GM10847 (cell line): ENCODE measurements around the gene DPP6.

ENCODE experiments used
- POLR2A ChIP-seq: IDR thresholded peaks from 2 replicates; pipeline ENCODE4 v1.6.1; 2011; ENCODE audit not compliant: insufficient read length; ENCODE audit errors: extremely low read depth

DPP6 gene

DNA sequence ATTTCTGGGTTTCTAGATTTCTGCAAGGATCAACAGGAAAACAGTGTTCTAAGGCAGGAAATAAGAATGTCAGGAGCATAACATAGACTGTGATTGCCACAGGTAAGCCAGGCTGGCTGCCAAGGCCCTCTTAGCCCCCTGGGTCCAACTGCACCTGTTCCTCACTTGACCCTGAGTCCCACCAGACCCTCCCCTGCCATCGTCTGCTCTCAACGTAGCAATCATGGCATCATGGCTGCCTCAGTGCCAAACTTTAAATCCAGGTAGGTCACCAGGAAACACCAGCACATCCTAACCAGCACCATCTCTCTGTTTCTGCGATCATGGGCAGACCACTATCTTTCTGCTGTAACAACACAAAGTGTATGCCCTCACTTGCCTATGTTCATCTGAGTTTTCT, 683.6 kb downstream of the DPP6 start:
- no peak for TF ChIP-seq POLR2A

- no peak for TF ChIP-seq POLR2A
These were observed 684.2 kb downstream of the DPP6 start for GRCh38 chr7:154736389-154736788.

DNA sequence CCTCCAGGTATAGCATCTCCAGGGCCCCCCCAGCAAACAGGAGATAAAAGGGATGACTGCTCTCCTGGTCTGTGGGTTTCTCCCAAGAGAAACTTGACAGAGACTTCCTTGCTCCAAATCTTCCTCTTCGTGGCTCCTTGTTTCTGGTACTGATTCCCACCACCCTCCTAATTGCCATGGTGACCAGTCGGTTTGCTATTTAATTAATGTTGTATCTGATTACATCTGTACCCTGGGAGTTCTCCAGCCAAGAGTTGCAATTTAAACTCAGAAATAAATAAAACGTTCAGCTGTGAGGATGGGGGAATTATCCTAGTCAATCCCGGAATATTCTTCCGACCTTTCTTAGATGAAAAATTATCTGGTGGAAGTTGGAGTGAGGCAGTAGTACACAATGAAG, 686.0 kb downstream of the DPP6 start:
- no peak for TF ChIP-seq POLR2A

- TF ChIP-seq POLR2A, result no peak
These were observed 688.9 kb downstream of the DPP6 start for GRCh38 chr7:154741131-154741530.

DNA sequence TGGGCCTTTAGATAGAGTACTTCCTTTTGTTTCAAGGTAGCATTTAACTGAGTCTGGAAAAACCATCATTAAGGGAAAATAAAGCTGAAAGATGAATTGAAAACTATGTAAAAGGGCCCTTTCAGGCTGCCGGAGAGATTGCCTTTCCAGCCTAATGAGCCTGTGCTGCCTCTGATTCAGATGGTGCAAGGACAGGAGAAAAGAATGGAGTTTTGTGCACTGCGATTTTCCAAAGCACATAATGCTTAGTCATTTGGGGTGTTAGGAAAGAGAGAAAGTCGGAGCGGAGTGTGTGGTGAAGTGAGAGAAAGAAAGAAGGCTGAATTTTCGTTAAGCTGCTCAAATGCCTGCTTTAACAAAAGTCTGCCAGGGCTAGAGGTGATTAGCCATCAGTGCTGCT, 691.0 kb downstream of the DPP6 start:
- no peak for TF ChIP-seq POLR2A

- TF ChIP-seq POLR2A, result no peak
These were observed 692.2 kb downstream of the DPP6 start for GRCh38 chr7:154744256-154744860.

DNA sequence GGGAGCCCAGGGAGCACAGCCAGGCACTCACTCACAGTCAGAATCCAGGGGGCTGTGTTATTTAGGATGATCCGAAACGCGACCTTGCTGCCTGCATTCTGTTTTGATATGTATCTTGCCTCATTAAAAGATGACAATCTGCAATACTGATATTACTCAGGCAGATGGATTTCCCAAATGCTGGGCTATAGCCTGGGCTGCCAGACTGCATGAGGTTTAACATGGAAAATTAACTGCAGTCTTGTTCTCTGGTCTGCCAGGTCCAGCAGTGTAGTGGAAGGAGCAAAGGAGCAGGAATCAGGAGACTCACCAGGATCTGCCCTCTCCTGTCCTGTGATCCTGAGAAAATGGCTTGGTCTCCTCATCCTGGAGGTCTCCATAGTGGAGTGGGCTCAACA, 692.7 kb downstream of the DPP6 start:
- TF ChIP-seq POLR2A, result no peak

- no peak for TF ChIP-seq POLR2A
These were observed 694.6 kb downstream of the DPP6 start for GRCh38 chr7:154746571-154747360.

DNA sequence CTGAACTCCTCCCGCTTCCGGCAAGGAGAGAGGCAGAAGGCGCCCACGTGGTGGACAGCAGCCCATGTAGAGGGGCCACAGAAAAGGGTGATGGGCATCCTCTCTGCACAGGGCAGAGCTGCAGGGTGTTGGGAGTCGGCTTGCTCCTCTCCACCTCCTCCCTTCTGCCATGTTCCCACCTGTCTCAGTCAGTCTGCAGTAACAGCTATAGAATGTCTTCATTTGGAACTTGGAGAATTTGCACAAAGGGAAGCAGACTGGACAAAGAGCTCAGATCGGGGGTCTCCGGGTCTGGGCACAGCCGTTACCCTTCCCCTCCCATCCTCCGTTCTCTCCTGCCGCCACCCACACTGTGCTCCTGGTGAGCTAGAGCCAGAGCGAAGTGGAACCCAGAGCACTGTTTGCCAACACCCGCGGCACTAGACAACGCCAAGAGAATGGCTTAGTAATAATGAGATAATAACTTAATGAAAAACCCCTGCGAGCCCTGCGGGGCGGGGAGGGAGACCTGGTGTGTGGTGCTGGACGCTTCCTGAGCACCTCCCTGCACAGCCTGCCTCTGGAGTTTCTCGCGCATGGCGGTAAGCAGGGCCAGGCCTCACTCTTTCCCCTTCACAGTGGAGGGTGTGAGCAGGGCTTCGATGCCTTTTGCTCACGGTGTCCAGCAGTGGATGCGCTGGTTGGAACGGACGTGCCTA, 696.0 kb downstream of the DPP6 start:
- TF ChIP-seq POLR2A, result no peak

DNA sequence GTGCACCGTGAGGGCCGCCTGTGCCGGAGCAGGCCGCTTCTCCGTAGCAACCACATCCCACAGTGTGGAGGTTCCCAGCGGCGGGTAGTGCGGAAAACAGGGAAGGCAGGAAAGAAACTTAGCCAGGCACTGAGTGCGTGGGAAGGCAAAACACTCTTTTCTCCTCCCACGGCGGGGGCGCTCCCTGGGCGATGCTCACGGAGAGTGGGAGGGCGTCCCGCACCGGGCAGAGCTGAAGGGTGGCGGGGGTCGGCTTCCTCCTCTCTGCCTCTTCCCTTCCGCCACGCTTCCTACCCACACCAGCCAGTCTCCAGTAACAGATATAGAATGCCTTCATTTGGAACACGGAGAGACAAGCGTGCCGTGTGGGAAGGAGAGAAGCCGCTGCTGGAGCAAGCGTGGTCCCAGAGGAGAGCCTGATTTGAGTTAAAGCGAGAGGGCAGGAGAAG, 698.2 kb downstream of the DPP6 start:
- TF ChIP-seq POLR2A, result no peak

DNA sequence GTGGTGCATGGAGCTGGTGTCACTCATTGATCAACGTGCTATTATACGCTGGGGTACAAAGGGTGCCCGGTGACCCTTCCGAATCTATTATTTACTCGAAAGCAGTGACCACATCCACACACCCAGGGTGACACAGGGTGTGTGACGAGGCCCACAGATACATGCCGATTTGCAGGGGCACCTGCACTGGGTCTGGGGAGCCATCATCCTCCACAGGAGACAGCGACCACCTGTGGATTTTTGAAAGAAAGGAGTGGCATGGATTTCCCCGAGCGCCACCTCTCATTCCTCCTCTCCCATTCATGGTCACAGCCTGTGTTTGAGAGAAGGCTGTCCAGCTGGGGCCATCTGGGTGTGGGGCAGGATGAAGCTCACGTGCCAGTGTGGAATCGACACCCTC, 701.0 kb downstream of the DPP6 start:
- no peak for TF ChIP-seq POLR2A

DNA sequence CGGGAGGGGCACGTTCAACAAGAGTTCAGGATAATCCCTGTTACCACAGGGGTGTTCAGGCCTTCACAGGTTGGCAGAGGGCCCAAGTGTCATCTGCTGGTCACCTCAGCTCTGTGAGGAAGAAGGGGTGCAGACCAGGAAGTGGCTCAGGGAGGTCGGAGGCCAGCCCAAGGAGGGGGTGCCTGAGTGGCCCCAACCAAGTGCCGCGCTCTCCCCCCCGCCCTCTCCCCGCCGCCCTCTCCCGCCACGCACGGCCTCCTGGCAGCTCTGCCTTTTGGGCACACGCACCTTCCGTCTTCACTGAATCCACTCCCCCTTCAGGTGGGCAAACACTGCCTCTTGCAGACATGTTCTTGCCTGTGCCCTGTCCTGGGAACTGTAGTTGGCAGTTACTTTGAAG, 705.6 kb downstream of the DPP6 start:
- TF ChIP-seq POLR2A, result no peak

DNA sequence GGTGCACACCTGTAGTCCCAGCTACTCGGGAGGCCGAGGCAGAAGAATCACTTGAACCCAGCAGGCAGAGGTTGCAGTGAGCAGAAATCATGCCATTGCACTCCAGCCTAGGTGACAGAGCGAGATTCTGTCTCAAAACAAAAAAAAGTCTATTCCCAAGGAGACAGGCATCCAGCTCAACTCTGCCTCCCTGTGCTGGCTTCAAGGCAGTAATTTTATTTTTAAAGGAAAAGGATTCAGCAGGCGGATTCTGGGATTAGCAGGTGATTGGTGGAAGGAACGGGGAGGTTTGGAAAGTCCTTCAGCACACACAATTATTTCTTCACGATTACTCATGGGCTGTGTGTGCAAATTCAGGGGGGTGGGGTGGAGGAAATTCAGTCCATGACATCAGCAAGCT, 707.8 kb downstream of the DPP6 start:
- no peak for TF ChIP-seq POLR2A

- no peak for TF ChIP-seq POLR2A
These were observed 712.9 kb downstream of the DPP6 start for GRCh38 chr7:154765118-154765517.

GRCh38 chr7:154767142-154767541, 714.9 kb downstream of the DPP6 start:
- no peak for TF ChIP-seq POLR2A

DNA sequence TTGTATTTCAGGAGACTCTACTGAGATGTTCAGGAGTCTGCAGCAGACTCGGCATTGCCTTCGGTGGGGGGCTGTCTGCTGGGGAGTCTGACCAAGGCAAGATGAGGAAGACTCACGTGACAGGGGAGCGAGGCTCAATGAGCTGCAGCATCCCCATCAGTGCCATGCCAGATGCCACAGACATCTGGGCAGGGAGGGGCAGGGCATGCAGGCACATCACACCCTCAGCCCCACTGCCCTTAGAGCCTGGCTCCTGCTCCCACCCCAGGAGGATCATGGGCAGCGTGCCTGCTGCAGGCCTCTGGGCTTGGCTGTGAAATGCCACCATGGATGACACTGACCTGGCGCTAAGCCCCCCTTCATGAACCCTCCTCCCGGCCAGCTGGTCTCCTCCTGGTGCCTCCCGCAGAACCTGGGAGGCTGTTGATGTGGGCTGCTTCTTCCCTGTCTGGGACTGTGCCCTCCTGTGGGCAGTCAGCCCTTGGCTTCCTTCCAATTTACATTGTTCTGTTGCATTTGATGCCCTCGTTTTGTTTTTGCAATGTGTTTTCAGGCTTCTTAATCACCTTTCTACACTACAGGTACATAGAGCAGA, 715.7 kb downstream of the DPP6 start:
- no peak for TF ChIP-seq POLR2A
